PC-3 (cell line): ENCODE data around the gene PDZRN4. TPM values are rescaled to one million over a fixed set of nuclear protein-coding genes. Genes with fewer than 3 reads are reported as not detected.

ENCODE experiments used
- ATAC-seq: fragments of 200-7000 bp; cut with Tn5 transposase; 2 replicates; pipeline ENCODE4 v1.9.1; 2020; ENCODE audit warnings: mild to moderate bottlenecking, moderate library complexity
- BruUV-seq: library from RNA; stranded (reverse); fragments of 400-500 nt; replicated peaks from 2 replicates; lab custom pipeline; 2021; lab: Mats Ljungman, UMichigan
- CTCF ChIA-PET: fragments of 300-600 bp; sonication (Branson Sonifier 250); formaldehyde crosslinking; loops from one replicate; lab custom pipeline; 2022; ENCODE audit warnings: antibody characterized with exemption; lab: Charles Lee
- POLR2A ChIA-PET: fragments of 300-600 bp; sonication (Branson Sonifier 250); formaldehyde crosslinking; loops from one replicate; lab custom pipeline; 2022; ENCODE audit warnings: antibody characterized with exemption; ENCODE audit not compliant: unreplicated experiment; lab: Charles Lee
- DNase-seq: peaks from one replicate; pipeline ENCODE4 v3.0.0-alpha.2; 2015
- H2AFZ ChIP-seq: fragments of 300-600 bp; sonication (generic); 2 replicates; pipeline ENCODE4 v1.6.0; 2016; ENCODE audit warnings: antibody characterized with exemption, low read length
- H3F3A ChIP-seq: fragments of 300-600 bp; sonication (generic); one replicate; pipeline ENCODE4 v1.6.0; 2017; ENCODE audit warnings: antibody characterized with exemption, low read length, control low read depth, mild to moderate bottlenecking; ENCODE audit not compliant: unreplicated experiment
- H3K27ac ChIP-seq: fragments of 300-600 bp; sonication (generic); 2 replicates; pipeline ENCODE4 v1.5.1; 2016; ENCODE audit warnings: mild to moderate bottlenecking, low read length
- H3K27me3 ChIP-seq: fragments of 300-600 bp; sonication (generic); 2 replicates; pipeline ENCODE4 v1.6.1; 2016; ENCODE audit warnings: low read length, mixed read lengths
- H3K36me3 ChIP-seq: fragments of 300-600 bp; sonication (generic); 2 replicates; pipeline ENCODE4 v1.6.1; 2016; ENCODE audit warnings: low read depth, mixed run types, low read length, mixed read lengths
- H3K4me1 ChIP-seq: fragments of 300-600 bp; sonication (generic); 2 replicates; pipeline ENCODE4 v1.5.1; 2016; ENCODE audit warnings: low read length; ENCODE audit not compliant: insufficient read depth
- H3K4me2 ChIP-seq: fragments of 300-600 bp; sonication (generic); 2 replicates; pipeline ENCODE4 v1.6.0; 2016; ENCODE audit warnings: low read length
- H3K4me3 ChIP-seq: fragments of 300-600 bp; sonication (generic); 2 replicates; pipeline ENCODE4 v1.5.1; 2016; ENCODE audit warnings: mild to moderate bottlenecking, low read length, mixed read lengths
- H3K79me2 ChIP-seq: fragments of 300-600 bp; sonication (generic); 2 replicates; pipeline ENCODE4 v1.6.1; 2017; ENCODE audit warnings: low read length, mixed read lengths
- H3K9ac ChIP-seq: fragments of 300-600 bp; sonication (generic); 2 replicates; pipeline ENCODE4 v1.6.0; 2016; ENCODE audit warnings: mild to moderate bottlenecking, low read length
- H3K9me2 ChIP-seq: fragments of 300-600 bp; sonication (generic); replicated peaks from 2 replicates; pipeline ENCODE4 v1.6.1; 2016; ENCODE audit warnings: mixed run types, low read length, mixed read lengths
- H3K9me3 ChIP-seq: fragments of 300-600 bp; sonication (generic); 2 replicates; pipeline ENCODE4 v1.6.1; 2016; ENCODE audit warnings: low read length, mixed read lengths
- H4K20me1 ChIP-seq: fragments of 300-600 bp; sonication (generic); 2 replicates; pipeline ENCODE4 v1.6.1; 2016; ENCODE audit warnings: low read length, mixed read lengths
- EZH2 ChIP-seq: fragments of 300-600 bp; sonication (generic); IDR thresholded peaks from one replicate; pipeline ENCODE4 v1.6.1; 2017; ENCODE audit warnings: antibody characterized with exemption, mild to moderate bottlenecking, low read length; ENCODE audit not compliant: unreplicated experiment
- EZH2phosphoT487 ChIP-seq: fragments of 300-600 bp; sonication (generic); IDR thresholded peaks from 2 replicates; pipeline ENCODE4 v1.6.1; 2018; ENCODE audit warnings: mild to moderate bottlenecking, antibody characterized with exemption, low read length, borderline replicate concordance
- intact Hi-C: fragments of 100-400 bp; cut with micrococcal nuclease; formaldehyde crosslinking; loops from 2 replicates; pipeline ENCODE4 v1.9.0; 2023
- total RNA-seq: library from RNA; depleted of rRNA; stranded (reverse); fragments of >200 nt; gene quantifications from 2 replicates; pipeline ENCODE4 v1.2.3, GENCODE V29; 2014
- TF ChIP-seq, protein P1 (sequence below): fragments of 300-600 bp; sonication (generic); conservative IDR thresholded peaks from 2 replicates; pipeline ENCODE4 v1.5.1; 2017; ENCODE audit warnings: antibody characterized with exemption, low read depth, mild to moderate bottlenecking, low read length

PDZRN4 gene
- total RNA-seq, 1 experiment from 2014 or later, result not detected

- no TSS peak for BruUV-seq
- no peak overlapping the region for H3K9ac ChIP-seq
- H3F3A ChIP-seq, result no peaks in the 10 kb centered on the region
- no peaks in the 10 kb centered on the region for H3K9me2 ChIP-seq
- intact Hi-C loops, result no loop called here
- no peaks in the 10 kb centered on the region for H3K79me2 ChIP-seq
- CTCF ChIA-PET, result no interaction called here
- DNase-seq, result no peak
- no peak overlapping the region for H3K27ac ChIP-seq
- ATAC-seq, result no peak
- H3K4me2 ChIP-seq, result no peak overlapping the region
- H3K27me3 ChIP-seq, result peaks cover 13% of the 10 kb centered on the region; the same call in 1 of the 2 replicates
- no peak overlapping the region for H2AFZ ChIP-seq
- no peaks in the 10 kb centered on the region for H3K9me3 ChIP-seq
- H4K20me1 ChIP-seq, result no peaks in the 10 kb centered on the region
- TF ChIP-seq EZH2 (no peak), EZH2phosphoT487 (no peak)
- TF ChIP-seq, protein P1, sequence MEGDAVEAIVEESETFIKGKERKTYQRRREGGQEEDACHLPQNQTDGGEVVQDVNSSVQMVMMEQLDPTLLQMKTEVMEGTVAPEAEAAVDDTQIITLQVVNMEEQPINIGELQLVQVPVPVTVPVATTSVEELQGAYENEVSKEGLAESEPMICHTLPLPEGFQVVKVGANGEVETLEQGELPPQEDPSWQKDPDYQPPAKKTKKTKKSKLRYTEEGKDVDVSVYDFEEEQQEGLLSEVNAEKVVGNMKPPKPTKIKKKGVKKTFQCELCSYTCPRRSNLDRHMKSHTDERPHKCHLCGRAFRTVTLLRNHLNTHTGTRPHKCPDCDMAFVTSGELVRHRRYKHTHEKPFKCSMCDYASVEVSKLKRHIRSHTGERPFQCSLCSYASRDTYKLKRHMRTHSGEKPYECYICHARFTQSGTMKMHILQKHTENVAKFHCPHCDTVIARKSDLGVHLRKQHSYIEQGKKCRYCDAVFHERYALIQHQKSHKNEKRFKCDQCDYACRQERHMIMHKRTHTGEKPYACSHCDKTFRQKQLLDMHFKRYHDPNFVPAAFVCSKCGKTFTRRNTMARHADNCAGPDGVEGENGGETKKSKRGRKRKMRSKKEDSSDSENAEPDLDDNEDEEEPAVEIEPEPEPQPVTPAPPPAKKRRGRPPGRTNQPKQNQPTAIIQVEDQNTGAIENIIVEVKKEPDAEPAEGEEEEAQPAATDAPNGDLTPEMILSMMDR, result no peak
- H3K4me3 ChIP-seq, result no peak overlapping the region
- H3K4me1 ChIP-seq, result peaks cover 5% of the 10 kb centered on the region; the same call in 1 of the 2 replicates
- no peaks in the 10 kb centered on the region for H3K36me3 ChIP-seq
- POLR2A ChIA-PET, result no interaction called here
These were observed 338.9 kb downstream of the PDZRN4 start for GRCh38 chr12:41527062-41527461.

- Histone ChIP-seq H3K9ac (no peak overlapping the region), H3F3A (no peaks in the 10 kb centered on the region), H3K36me3 (no peaks in the 10 kb centered on the region), H3K79me2 (no peaks in the 10 kb centered on the region), H4K20me1 (no peaks in the 10 kb centered on the region), H3K4me2 (no peak overlapping the region), H3K27ac (no peak overlapping the region), H3K9me3 (no peaks in the 10 kb centered on the region), H3K9me2 (no peaks in the 10 kb centered on the region), H3K4me3 (no peak overlapping the region), H2AFZ (no peak overlapping the region), H3K27me3 (peaks cover 13% of the 10 kb centered on the region; the same call in 1 of the 2 replicates), H3K4me1 (no peaks in the 10 kb centered on the region)
- ATAC-seq (no peak), DNase-seq (no peak)
- TF ChIP-seq EZH2 (no peak), EZH2phosphoT487 (no peak)
- TF ChIP-seq, protein P1, result no peak
- BruUV-seq, result no TSS peak
- ChIA-PET CTCF (no interaction called here), POLR2A (no interaction called here)
- intact Hi-C loops, result no loop called here
These were observed 339.5 kb downstream of the PDZRN4 start for GRCh38 chr12:41527534-41528116.

GRCh38 chr12:41528874-41529273 lies 340.8 kb downstream of the PDZRN4 start:
- Histone ChIP-seq H3K27me3 (peaks cover 13% of the 10 kb centered on the region; the same call in 1 of the 2 replicates), H3K79me2 (no peaks in the 10 kb centered on the region), H3K9ac (no peak overlapping the region), H3K4me1 (no peaks in the 10 kb centered on the region), H2AFZ (no peak overlapping the region), H3K36me3 (no peaks in the 10 kb centered on the region), H3K4me2 (no peak overlapping the region), H4K20me1 (no peaks in the 10 kb centered on the region), H3K9me3 (no peaks in the 10 kb centered on the region), H3K27ac (no peak overlapping the region), H3K4me3 (no peak overlapping the region), H3F3A (no peaks in the 10 kb centered on the region), H3K9me2 (no peaks in the 10 kb centered on the region)
- BruUV-seq, result no TSS peak
- no peak for DNase-seq
- TF ChIP-seq, protein P1, result no peak
- TF ChIP-seq EZH2phosphoT487, result no peak
- TF ChIP-seq EZH2, result no peak
- intact Hi-C loops, result no loop called here
- no peak for ATAC-seq
- ChIA-PET CTCF (no interaction called here), POLR2A (no interaction called here)
